ENCODE data around the gene GNG7. TPM values are rescaled to one million over a fixed set of nuclear protein-coding genes. Genes with fewer than 3 reads are reported as not detected.
"Not testable (repeated sequence)": the region's sequence is repeated elsewhere in the genome, so short reads cannot be mapped to it uniquely, and the experiment has no call there.

GNG7 gene
- total RNA-seq, 1 donor from 2014 or later, result 11.3 TPM

DNA sequence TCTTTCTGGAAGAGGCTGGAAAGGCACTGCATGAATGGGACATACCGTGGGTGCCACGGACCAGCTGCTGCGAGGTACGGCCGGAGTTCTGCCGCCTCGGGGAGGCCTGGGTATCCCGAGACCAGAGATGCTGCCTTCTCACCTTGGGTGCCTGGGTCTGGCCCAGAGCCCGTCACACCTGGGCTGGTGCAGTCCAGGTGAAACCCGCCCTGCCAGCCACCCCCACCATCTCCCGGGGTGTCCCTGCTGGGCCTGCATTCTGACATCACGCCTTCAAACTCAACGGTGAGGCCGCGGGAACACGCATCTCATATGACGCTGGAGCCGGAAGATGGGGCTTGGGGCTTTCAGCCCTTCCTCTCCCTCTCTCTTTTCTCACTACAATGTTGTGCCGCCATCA, 128.6 kb downstream of the GNG7 start:
- Mint-ChIP-seq H3K27me3 (peaks cover 4% of the 10 kb centered on the region), H3K4me3 (ENCODE audit: low read depth) (no peak overlapping the region), H3K9me3 (ENCODE audit: low read depth) (peaks cover 4% of the 10 kb centered on the region), H3K4me1 (ENCODE audit: low read depth) (peaks cover 2% of the 10 kb centered on the region), H3K36me3 (ENCODE audit: insufficient read depth) (peaks cover 2% of the 10 kb centered on the region), H3K27ac (no peak overlapping the region)
- DNase-seq (ENCODE audit: low spot score, unreplicated experiment), result no peak
- TF ChIP-seq, protein P1, sequence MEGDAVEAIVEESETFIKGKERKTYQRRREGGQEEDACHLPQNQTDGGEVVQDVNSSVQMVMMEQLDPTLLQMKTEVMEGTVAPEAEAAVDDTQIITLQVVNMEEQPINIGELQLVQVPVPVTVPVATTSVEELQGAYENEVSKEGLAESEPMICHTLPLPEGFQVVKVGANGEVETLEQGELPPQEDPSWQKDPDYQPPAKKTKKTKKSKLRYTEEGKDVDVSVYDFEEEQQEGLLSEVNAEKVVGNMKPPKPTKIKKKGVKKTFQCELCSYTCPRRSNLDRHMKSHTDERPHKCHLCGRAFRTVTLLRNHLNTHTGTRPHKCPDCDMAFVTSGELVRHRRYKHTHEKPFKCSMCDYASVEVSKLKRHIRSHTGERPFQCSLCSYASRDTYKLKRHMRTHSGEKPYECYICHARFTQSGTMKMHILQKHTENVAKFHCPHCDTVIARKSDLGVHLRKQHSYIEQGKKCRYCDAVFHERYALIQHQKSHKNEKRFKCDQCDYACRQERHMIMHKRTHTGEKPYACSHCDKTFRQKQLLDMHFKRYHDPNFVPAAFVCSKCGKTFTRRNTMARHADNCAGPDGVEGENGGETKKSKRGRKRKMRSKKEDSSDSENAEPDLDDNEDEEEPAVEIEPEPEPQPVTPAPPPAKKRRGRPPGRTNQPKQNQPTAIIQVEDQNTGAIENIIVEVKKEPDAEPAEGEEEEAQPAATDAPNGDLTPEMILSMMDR (IDR thresholded peaks at IDR 0.05; ENCODE audit: unreplicated experiment), result no peak

DNA sequence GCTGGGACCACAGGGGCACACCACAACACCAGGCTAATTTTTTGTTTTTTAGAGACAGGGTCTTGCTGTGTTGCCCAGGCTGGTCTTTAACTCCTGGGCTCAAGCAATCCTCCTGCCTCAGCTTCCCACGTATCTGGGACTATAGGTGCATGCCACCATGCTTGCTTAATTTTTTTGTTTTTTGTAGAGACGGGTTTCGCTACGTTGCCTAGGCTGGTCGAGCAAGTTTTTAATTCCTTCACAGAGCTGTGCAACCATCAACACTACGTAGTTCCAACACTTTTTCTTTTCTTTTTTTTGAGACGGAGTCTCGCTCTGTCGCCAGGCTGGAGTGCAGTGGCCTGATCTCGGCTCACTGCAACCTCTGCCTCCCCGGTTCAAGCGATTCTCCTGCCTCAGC, 130.3 kb downstream of the GNG7 start:
- H3K4me1 Mint-ChIP-seq (ENCODE audit: low read depth); H3K36me3 Mint-ChIP-seq (ENCODE audit: insufficient read depth); H3K9me3 Mint-ChIP-seq (ENCODE audit: low read depth); H3K4me3 Mint-ChIP-seq (ENCODE audit: low read depth); DNase-seq (ENCODE audit: low spot score, unreplicated experiment); H3K27ac Mint-ChIP-seq; H3K27me3 Mint-ChIP-seq: not testable (repeated sequence)

DNA sequence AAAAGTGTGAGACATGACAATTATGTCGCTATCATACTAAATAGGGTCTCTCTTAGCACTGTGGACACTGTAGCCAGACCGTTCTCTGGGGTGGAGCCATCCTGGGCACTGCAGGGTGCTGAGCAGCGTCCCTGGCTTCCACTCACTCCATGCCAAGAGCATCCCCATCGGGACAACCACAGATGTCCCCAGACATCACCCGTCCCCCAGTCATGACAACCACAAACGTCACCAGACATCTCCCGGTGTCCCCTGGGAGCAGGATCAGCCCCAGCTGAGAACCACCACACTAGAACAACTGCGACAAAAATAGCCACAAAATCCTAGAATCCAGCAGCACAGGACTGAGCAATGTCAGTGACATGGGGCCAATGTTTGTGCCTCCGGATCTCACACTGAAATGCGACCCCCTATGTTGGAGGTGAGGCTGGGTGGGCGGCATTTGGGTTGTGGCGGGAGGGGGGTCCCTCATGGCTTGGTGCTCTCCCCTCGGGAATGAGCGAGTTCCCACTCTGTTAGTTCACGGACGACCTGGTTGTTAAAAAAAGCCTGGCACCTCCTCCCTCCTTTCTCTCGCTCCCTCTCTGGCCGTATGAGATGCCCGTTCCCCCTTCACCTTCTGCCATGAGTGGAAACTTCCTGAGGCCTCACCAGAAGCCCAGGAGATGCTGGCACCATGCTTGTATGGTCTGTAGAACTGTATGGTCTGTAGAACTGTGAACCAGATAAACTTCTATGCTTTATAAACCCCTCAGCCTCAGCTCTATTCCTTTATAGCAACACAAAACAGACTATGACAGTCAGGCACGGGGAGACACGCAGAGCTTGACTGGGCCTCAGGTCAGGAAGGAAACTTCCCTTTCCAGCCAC, 132.7 kb downstream of the GNG7 start:
- Mint-ChIP-seq H3K27ac (no peak overlapping the region), H3K4me1 (ENCODE audit: low read depth) (no peaks in the 10 kb centered on the region), H3K27me3 (no peaks in the 10 kb centered on the region), H3K9me3 (ENCODE audit: low read depth) (peaks cover 9% of the 10 kb centered on the region), H3K4me3 (ENCODE audit: low read depth) (no peak overlapping the region), H3K36me3 (ENCODE audit: insufficient read depth) (peaks cover 2% of the 10 kb centered on the region)
- no peak for DNase-seq (ENCODE audit: low spot score, unreplicated experiment)
- TF ChIP-seq, protein P1 (IDR thresholded peaks at IDR 0.05; ENCODE audit: unreplicated experiment), result no peak

DNA sequence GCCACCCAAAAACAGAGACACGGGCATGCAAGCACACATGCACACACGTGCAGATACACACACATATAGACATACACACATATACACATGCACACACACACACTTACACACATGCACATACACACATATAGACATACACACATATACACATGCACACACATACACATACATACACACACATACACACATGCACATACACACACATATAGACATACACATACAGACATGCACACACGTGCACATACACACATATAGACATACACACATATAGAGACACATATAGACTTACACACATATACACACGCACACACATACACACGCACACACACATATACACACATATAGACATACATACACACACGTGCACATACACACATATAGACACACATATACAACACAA, 134.5 kb downstream of the GNG7 start:
- Mint-ChIP-seq H3K4me1 (ENCODE audit: low read depth) (no peaks in the 10 kb centered on the region), H3K27me3 (no peaks in the 10 kb centered on the region), H3K4me3 (ENCODE audit: low read depth) (no peak overlapping the region), H3K36me3 (ENCODE audit: insufficient read depth) (peaks cover 2% of the 10 kb centered on the region), H3K27ac (peak overlapping the region; percentile 27), H3K9me3 (ENCODE audit: low read depth) (peaks cover 9% of the 10 kb centered on the region)
- DNase-seq (ENCODE audit: low spot score, unreplicated experiment), result no peak
- TF ChIP-seq, protein P1 (IDR thresholded peaks at IDR 0.05; ENCODE audit: unreplicated experiment), result no peak

DNA sequence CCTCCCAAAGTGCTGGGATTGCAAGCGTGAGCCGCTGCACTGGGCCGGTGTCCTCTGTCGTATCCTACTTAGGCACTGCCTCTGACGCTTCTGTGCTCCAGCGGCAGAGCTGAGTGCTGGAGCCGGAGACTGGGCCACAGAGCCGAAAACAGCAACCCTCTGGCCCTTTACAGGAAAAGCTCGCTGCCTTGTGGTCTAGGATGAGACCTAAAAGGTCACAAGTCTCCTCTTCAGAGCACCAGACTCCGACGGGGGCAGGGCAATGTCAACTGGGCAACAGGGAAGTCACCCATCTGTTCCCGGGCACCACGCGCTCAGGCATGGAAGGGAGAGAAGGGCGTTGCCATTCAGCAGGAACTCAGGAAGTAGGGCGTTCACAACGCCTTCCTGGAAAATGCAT, 134.9 kb downstream of the GNG7 start:
- Mint-ChIP-seq H3K36me3 (ENCODE audit: insufficient read depth) (peaks cover 2% of the 10 kb centered on the region), H3K9me3 (ENCODE audit: low read depth) (peaks cover 9% of the 10 kb centered on the region), H3K27me3 (no peaks in the 10 kb centered on the region), H3K27ac (peak overlapping the region; percentile 27), H3K4me3 (ENCODE audit: low read depth) (no peak overlapping the region), H3K4me1 (ENCODE audit: low read depth) (no peaks in the 10 kb centered on the region)
- DNase-seq (ENCODE audit: low spot score, unreplicated experiment), result no peak
- TF ChIP-seq, protein P1 (IDR thresholded peaks at IDR 0.05; ENCODE audit: unreplicated experiment), result no peak

DNA sequence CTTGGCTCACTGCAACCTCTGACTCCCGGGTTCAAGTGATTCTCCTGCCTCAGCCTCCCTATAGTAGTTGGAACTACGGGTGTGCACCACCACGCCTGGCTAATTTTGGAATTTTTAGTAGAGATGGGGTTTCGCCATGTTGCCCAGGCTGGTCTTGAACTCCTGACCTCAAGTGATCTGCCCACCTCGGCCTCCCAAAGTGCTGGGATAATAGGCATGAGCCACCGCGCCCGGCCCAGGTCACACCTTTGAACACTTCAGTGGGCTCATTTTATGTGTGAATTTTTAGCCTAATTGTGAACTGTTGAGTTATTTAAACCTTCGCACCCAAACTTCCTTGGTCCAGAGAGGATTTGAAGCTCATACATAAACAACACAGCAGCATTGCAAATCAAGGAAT, 138.9 kb downstream of the GNG7 start:
- DNase-seq (ENCODE audit: low spot score, unreplicated experiment); H3K4me1 Mint-ChIP-seq (ENCODE audit: low read depth); H3K27me3 Mint-ChIP-seq; H3K4me3 Mint-ChIP-seq (ENCODE audit: low read depth); H3K9me3 Mint-ChIP-seq (ENCODE audit: low read depth); H3K36me3 Mint-ChIP-seq (ENCODE audit: insufficient read depth): not testable (repeated sequence)
- peak overlapping the region; percentile 10 for H3K27ac Mint-ChIP-seq
